Activated CD8-positive, alpha-beta memory T cell treated with anti-CD3 and anti-CD28 coated beads for 36 hours (primary cell): ENCODE measurements around the gene GLB1L. TPM values are rescaled to one million over a fixed set of nuclear protein-coding genes. Genes with fewer than 3 reads are reported as not detected.

Experiments used
- CTCF ChIA-PET: fragments of 350-600 bp; sonication (Branson Sonifier 250); formaldehyde crosslinking; loops from one replicate; lab custom pipeline; 2021; ENCODE audit warnings: antibody characterized with exemption; lab: Charles Lee
- POLR2A ChIA-PET: fragments of 350-600 bp; sonication (Branson Sonifier 250); formaldehyde crosslinking; loops from one replicate; lab custom pipeline; 2021; ENCODE audit warnings: antibody characterized with exemption; lab: Charles Lee
- total RNA-seq, 2 experiments: library from RNA; stranded (reverse); gene quantifications; one replicate each; pipeline ENCODE4 v1.2.3, GENCODE V29; 2021

The GLB1L gene
- 1 to 10 TPM; 3.8 to 4.2 TPM for total RNA-seq

- ChIA-PET CTCF (interaction anchor here (0.6 to 1.9 kb wide), 12 partner anchors 9 to 86 kb away, joined by 3 to 7 read pairs (median 4); partner anchors contain the start of genes ABCB6, ANKZF1, ATG9A and DNAJB2), POLR2A (interaction anchor here (0.6 to 2.6 kb wide), 13 partner anchors 9 to 69 kb away, joined by 3 to 39 read pairs (median 4); partner anchors contain the start of genes ANKZF1, ATG9A, CNPPD1 and DNAJB2)
These were observed at the start of gene GLB1L, which contains the start of gene STK16 for GRCh38 chr2:219245148-219245898. GLB1L (minus strand) TSS chr2:219245444; CDS start chr2:219243573, 1,871 bp downstream. STK16 (plus strand) TSS chr2:219245479; CDS start chr2:219246000, 521 bp downstream.

- CTCF ChIA-PET = interaction anchor here (0.5 to 4.9 kb wide), 49 partner anchors 8 to 888 kb away, joined by 3 to 76 read pairs (median 5); partner anchors contain the start of genes CNPPD1, DNAJB2, DNPEP and GLB1L
- POLR2A ChIA-PET = interaction anchor here (0.5 to 3.2 kb wide), 8 partner anchors 8 to 587 kb away, joined by 3 to 26 read pairs (median 6); partner anchors contain the start of genes ANKZF1, ATG9A, DNAJB2 and GLB1L
These were observed 49.4 kb upstream of the GLB1L start for GRCh38 chr2:219294356-219295351.

GRCh38 chr2:219293736-219294231 lies 48.5 kb upstream of the GLB1L start:
- ChIA-PET CTCF (interaction anchor here (2.1 to 4.9 kb wide), 6 partner anchors 10 to 314 kb away, joined by 5 to 76 read pairs (median 22); partner anchors contain the start of genes DNAJB2, TUBA4A and TUBA4B), POLR2A (interaction anchor here (3.2 kb wide), 1 partner anchor 15 kb away, joined by 26 read pairs; the partner anchor contains the start of gene DNAJB2)

GRCh38 chr2:219292616-219293015 lies 47.4 kb upstream of the GLB1L start:
- POLR2A ChIA-PET = no interaction called here
- CTCF ChIA-PET = interaction anchor here (0.9 to 4.9 kb wide), 3 partner anchors 9 to 134 kb away, joined by 3 to 36 read pairs (median 35); partner anchors contain the start of genes TUBA4A and TUBA4B

GRCh38 chr2:219291910-219292490 lies 46.8 kb upstream of the GLB1L start:
- POLR2A ChIA-PET = no interaction called here
- CTCF ChIA-PET = interaction anchor here (3.4 to 4.9 kb wide), 2 partner anchors 9 to 14 kb away, joined by 19 to 36 read pairs; partner anchors contain the start of gene DNAJB2

- CTCF ChIA-PET = interaction anchor here (1.1 to 4.9 kb wide), 3 partner anchors 8 to 115 kb away, joined by 5 to 36 read pairs (median 19); partner anchors contain the start of gene DNAJB2
These were observed 46.1 kb upstream of the GLB1L start for GRCh38 chr2:219291394-219291793.

GRCh38 chr2:219290381-219291171 lies 45.3 kb upstream of the GLB1L start:
- POLR2A ChIA-PET = no interaction called here
- CTCF ChIA-PET = interaction anchor here (1.1 to 3.4 kb wide), 2 partner anchors 12 to 115 kb away, joined by 5 to 19 read pairs; partner anchors contain the start of gene DNAJB2

More at GRCh38 chr2:219291394-219291793, 46.1 kb upstream of the GLB1L start:
- POLR2A ChIA-PET = no interaction called here

GRCh38 chr2:219289537-219290361 lies 44.5 kb upstream of the GLB1L start:
- POLR2A ChIA-PET = no interaction called here

GRCh38 chr2:219289195-219289536 lies 43.9 kb upstream of the GLB1L start:
- CTCF ChIA-PET = interaction anchor here (3.4 kb wide), 1 partner anchor 11 kb away, joined by 19 read pairs; the partner anchor contains the start of gene DNAJB2
- POLR2A ChIA-PET = no interaction called here

More at GRCh38 chr2:219289537-219290361, 44.5 kb upstream of the GLB1L start:
- CTCF ChIA-PET = interaction anchor here (1.1 to 3.4 kb wide), 2 partner anchors 12 to 114 kb away, joined by 5 to 19 read pairs; partner anchors contain the start of gene DNAJB2

GRCh38 chr2:219287580-219288265 lies 42.5 kb upstream of the GLB1L start:
- POLR2A ChIA-PET = interaction anchor here (0.6 to 0.8 kb wide), 2 partner anchors 9 to 43 kb away, joined by 4 to 6 read pairs; no protein-coding TSS in a partner anchor
- CTCF ChIA-PET = no interaction called here

- CTCF ChIA-PET = interaction anchor here (1.4 kb wide), 1 partner anchor 9 kb away, joined by 5 read pairs; no protein-coding TSS in a partner anchor
- POLR2A ChIA-PET = interaction anchor here (0.5 to 0.6 kb wide), 2 partner anchors 8 kb away, joined by 5 to 6 read pairs; no protein-coding TSS in a partner anchor
These were observed 41.8 kb upstream of the GLB1L start for GRCh38 chr2:219287116-219287440.

GRCh38 chr2:219286436-219287115 lies 41.3 kb upstream of the GLB1L start:
- ChIA-PET POLR2A (interaction anchor here (0.5 to 0.9 kb wide), 2 partner anchors 8 to 9 kb away, joined by 3 to 5 read pairs; no protein-coding TSS in a partner anchor), CTCF (interaction anchor here (1.2 to 1.4 kb wide), 2 partner anchors 8 to 9 kb away, joined by 5 read pairs; no protein-coding TSS in a partner anchor)

- ChIA-PET POLR2A (interaction anchor here (0.9 kb wide), 1 partner anchor 9 kb away, joined by 3 read pairs; no protein-coding TSS in a partner anchor), CTCF (interaction anchor here (1.2 to 1.4 kb wide), 2 partner anchors 8 to 9 kb away, joined by 5 read pairs; no protein-coding TSS in a partner anchor)
These were observed 40.7 kb upstream of the GLB1L start for GRCh38 chr2:219285894-219286425.

- ChIA-PET POLR2A (no interaction called here), CTCF (interaction anchor here (4.3 kb wide), 1 partner anchor 8 kb away, joined by 36 read pairs; no protein-coding TSS in a partner anchor)
These were observed 40.1 kb upstream of the GLB1L start for GRCh38 chr2:219285373-219285735.
